Measurements from ENCODE around the gene CELSR1.

CELSR1 gene

GRCh38 chr22:46373159-46373558, 164.3 kb downstream of the CELSR1 start:
- Mint-ChIP-seq H3K27ac (no peak overlapping the region), H3K9me3 (peaks cover 32% of the 10 kb centered on the region), H3K4me3 (no peak overlapping the region), H3K36me3 (ENCODE audit: low read depth) (peaks cover 35% of the 10 kb centered on the region), H3K27me3 (ENCODE audit: low read depth, poor library complexity) (no peaks in the 10 kb centered on the region), H3K4me1 (peaks cover 44% of the 10 kb centered on the region)
- TF ChIP-seq, protein P1, sequence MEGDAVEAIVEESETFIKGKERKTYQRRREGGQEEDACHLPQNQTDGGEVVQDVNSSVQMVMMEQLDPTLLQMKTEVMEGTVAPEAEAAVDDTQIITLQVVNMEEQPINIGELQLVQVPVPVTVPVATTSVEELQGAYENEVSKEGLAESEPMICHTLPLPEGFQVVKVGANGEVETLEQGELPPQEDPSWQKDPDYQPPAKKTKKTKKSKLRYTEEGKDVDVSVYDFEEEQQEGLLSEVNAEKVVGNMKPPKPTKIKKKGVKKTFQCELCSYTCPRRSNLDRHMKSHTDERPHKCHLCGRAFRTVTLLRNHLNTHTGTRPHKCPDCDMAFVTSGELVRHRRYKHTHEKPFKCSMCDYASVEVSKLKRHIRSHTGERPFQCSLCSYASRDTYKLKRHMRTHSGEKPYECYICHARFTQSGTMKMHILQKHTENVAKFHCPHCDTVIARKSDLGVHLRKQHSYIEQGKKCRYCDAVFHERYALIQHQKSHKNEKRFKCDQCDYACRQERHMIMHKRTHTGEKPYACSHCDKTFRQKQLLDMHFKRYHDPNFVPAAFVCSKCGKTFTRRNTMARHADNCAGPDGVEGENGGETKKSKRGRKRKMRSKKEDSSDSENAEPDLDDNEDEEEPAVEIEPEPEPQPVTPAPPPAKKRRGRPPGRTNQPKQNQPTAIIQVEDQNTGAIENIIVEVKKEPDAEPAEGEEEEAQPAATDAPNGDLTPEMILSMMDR (IDR thresholded peaks at IDR 0.05), result no peak
- no peak for DNase-seq

DNA sequence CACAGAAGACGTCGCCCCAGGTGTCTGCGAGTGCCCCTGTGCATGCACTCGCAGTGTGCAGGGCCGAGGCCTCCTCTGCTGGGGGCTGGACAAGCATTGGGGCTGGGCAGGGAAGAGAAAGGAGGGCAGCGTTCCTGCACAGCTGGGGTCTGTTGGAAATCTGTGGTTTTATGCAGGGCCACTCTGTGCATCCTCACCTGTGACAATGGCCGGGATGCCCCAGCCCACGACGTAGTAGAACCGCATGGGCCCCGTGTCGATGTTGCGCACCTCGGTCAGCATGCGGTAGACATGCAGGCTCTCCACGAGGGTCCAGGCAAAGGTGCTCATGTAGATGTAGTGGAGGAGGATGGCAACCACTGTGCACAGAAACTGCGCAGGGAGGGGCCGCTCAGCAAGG, 164.7 kb downstream of the CELSR1 start:
- H3K4me3 Mint-ChIP-seq, result no peak overlapping the region
- peaks cover 40% of the 10 kb centered on the region for H3K4me1 Mint-ChIP-seq
- DNase-seq, result no peak
- H3K27ac Mint-ChIP-seq, result no peak overlapping the region
- H3K36me3 Mint-ChIP-seq (ENCODE audit: low read depth), result peaks cover 34% of the 10 kb centered on the region
- no peaks in the 10 kb centered on the region for H3K27me3 Mint-ChIP-seq (ENCODE audit: low read depth, poor library complexity)
- TF ChIP-seq, protein P1 (IDR thresholded peaks at IDR 0.05), result no peak
- peaks cover 32% of the 10 kb centered on the region for H3K9me3 Mint-ChIP-seq

GRCh38 chr22:46371623-46372226, 165.7 kb downstream of the CELSR1 start:
- H3K4me3 Mint-ChIP-seq, result no peak overlapping the region
- no peak for DNase-seq
- peaks cover 24% of the 10 kb centered on the region for H3K36me3 Mint-ChIP-seq (ENCODE audit: low read depth)
- H3K27me3 Mint-ChIP-seq (ENCODE audit: low read depth, poor library complexity), result no peaks in the 10 kb centered on the region
- peaks cover 31% of the 10 kb centered on the region for H3K4me1 Mint-ChIP-seq
- TF ChIP-seq, protein P1 (IDR thresholded peaks at IDR 0.05), result no peak
- H3K27ac Mint-ChIP-seq, result no peak overlapping the region
- H3K9me3 Mint-ChIP-seq, result peaks cover 23% of the 10 kb centered on the region

GRCh38 chr22:46370584-46371291, 166.7 kb downstream of the CELSR1 start:
- Mint-ChIP-seq H3K36me3 (ENCODE audit: low read depth) (peaks cover 15% of the 10 kb centered on the region), H3K4me1 (peaks cover 25% of the 10 kb centered on the region), H3K27me3 (ENCODE audit: low read depth, poor library complexity) (no peaks in the 10 kb centered on the region), H3K9me3 (peaks cover 13% of the 10 kb centered on the region), H3K27ac (no peak overlapping the region), H3K4me3 (no peak overlapping the region)
- TF ChIP-seq, protein P1 (IDR thresholded peaks at IDR 0.05), result no peak
- DNase-seq, result no peak

GRCh38 chr22:46369716-46370583, 167.5 kb downstream of the CELSR1 start:
- no peak for DNase-seq
- Mint-ChIP-seq H3K4me3 (no peak overlapping the region), H3K9me3 (peaks cover 6% of the 10 kb centered on the region), H3K27me3 (ENCODE audit: low read depth, poor library complexity) (no peaks in the 10 kb centered on the region), H3K27ac (no peak overlapping the region), H3K4me1 (peaks cover 19% of the 10 kb centered on the region), H3K36me3 (ENCODE audit: low read depth) (peaks cover 7% of the 10 kb centered on the region)
- TF ChIP-seq, protein P1 (IDR thresholded peaks at IDR 0.05), result no peak
